GM12878 (cell line): ENCODE measurements around the gene FOXG1.

Experiments used
- ATF7 ChIP-seq: fragments of 450-650 bp; IDR thresholded peaks from 2 replicates; pipeline ENCODE4 v1.6.1; 2016; ENCODE audit warnings: low read depth, mild to moderate bottlenecking
- CHD4 ChIP-seq: fragments of 200-600 bp; sonication (generic); IDR thresholded peaks from 2 replicates; pipeline ENCODE4 v1.6.1; 2016; ENCODE audit warnings: mild to moderate bottlenecking
- KDM1A ChIP-seq: fragments of 200-600 bp; sonication (generic); IDR thresholded peaks from 2 replicates; pipeline ENCODE4 v1.6.1; 2016; ENCODE audit warnings: borderline replicate concordance
- ZZZ3 ChIP-seq: IDR thresholded peaks from 2 replicates; pipeline ENCODE4 v1.6.1; 2011; ENCODE audit warnings: low read depth; ENCODE audit not compliant: control insufficient read depth, insufficient read length

DNA sequence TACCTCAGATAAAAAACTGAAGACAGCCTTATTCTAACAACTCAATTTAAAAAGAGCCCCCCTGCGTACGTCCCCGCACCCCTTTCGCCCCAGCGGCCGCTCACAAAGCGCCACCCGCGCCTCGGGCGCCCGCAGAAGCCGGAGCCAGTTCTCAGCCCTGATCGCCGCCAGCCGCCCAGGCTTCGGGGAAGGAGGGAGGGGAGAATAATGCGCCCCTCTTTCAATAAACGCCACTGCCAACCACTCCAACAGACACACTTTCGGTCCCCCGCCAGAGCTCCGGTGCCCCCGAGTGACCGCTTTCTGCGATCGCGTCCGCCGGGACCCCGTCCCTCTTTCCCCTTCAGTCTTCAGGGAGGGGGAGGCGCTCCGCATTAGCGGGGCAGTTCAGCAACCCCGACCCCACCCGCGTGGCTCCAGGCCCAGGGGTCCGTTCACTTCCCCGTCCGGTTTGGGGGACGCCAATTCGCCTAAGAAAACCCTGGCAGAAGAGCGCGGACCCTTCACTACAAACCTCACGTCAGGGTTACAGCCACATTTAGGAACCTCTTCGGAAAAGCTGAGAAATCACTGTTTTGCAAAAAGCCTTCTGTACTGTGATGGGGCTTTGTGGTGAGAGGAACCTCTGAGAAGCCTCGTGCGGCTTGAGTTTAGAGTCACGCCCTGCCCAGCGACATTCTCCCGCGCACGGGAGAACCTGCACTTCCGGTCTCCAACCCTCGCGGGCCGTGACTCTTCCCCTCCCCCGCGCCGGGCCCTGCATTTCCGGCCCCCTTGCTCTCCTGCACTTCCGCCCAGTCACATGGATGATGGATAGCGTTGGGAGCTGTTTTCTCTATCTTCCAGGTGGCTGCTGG is 18.7 kb downstream of the FOXG1 start:
- TF ChIP-seq CHD4 (no peak), ATF7 (no peak), ZZZ3 (no peak), KDM1A (no peak)
